Loucy (cell line): ENCODE results near the gene GPHB5.

Experiments used
- H2AFZ ChIP-seq: fragments of 200-600 bp; sonication (generic); 2 replicates; pipeline ENCODE4 v1.6.0; 2016; ENCODE audit warnings: antibody characterized with exemption, mild to moderate bottlenecking, low read length, moderate library complexity
- H3F3A ChIP-seq: fragments of 200-600 bp; 2 replicates; pipeline ENCODE4 v1.6.0; 2016; ENCODE audit warnings: antibody characterized with exemption, low read depth, mild to moderate bottlenecking
- H3K27me3 ChIP-seq: fragments of 200-600 bp; sonication (generic); 2 replicates; pipeline ENCODE4 v1.6.1; 2014; ENCODE audit warnings: low read length, mild to moderate bottlenecking; ENCODE audit not compliant: insufficient read depth, poor library complexity, severe bottlenecking
- H3K36me3 ChIP-seq: fragments of 200-600 bp; sonication (generic); 2 replicates; pipeline ENCODE4 v1.6.1; 2016; ENCODE audit warnings: low read length; ENCODE audit not compliant: insufficient read depth
- H3K4me1 ChIP-seq: fragments of 200-600 bp; sonication (generic); 2 replicates; pipeline ENCODE4 v1.5.1; 2014; ENCODE audit warnings: low read length, mild to moderate bottlenecking; ENCODE audit not compliant: insufficient read depth, poor library complexity, severe bottlenecking
- H3K4me2 ChIP-seq: fragments of 200-600 bp; sonication (generic); 2 replicates; pipeline ENCODE4 v1.6.0; 2014; ENCODE audit warnings: antibody characterized with exemption, low read length, low read depth, mild to moderate bottlenecking; ENCODE audit not compliant: poor library complexity, severe bottlenecking
- H3K4me3 ChIP-seq: fragments of 200-600 bp; sonication (generic); 2 replicates; pipeline ENCODE4 v1.5.1; 2014; ENCODE audit warnings: low read length, mild to moderate bottlenecking, mixed read lengths; ENCODE audit not compliant: poor library complexity, severe bottlenecking
- H3K79me2 ChIP-seq: fragments of 200-600 bp; sonication (generic); 2 replicates; pipeline ENCODE4 v1.6.1; 2014; ENCODE audit warnings: low read length; ENCODE audit not compliant: insufficient read depth
- H3K9ac ChIP-seq: fragments of 200-600 bp; sonication (generic); 2 replicates; pipeline ENCODE4 v1.6.0; 2014; ENCODE audit warnings: mild to moderate bottlenecking, low read depth, low read length, moderate library complexity; ENCODE audit not compliant: poor library complexity, severe bottlenecking
- H3K9me2 ChIP-seq: fragments of 200-600 bp; sonication (generic); replicated peaks from 2 replicates; pipeline ENCODE4 v1.6.1; 2016; ENCODE audit warnings: low read depth, low read length, mixed read lengths
- H3K9me3 ChIP-seq: fragments of 200-600 bp; sonication (generic); 2 replicates; pipeline ENCODE4 v1.6.1; 2014; ENCODE audit warnings: mild to moderate bottlenecking, antibody characterized with exemption, low read length, low read depth; ENCODE audit not compliant: insufficient read depth
- H4K20me1 ChIP-seq: fragments of 200-600 bp; sonication (generic); 2 replicates; pipeline ENCODE4 v1.6.0; 2014; ENCODE audit warnings: antibody characterized with exemption, low read length, mild to moderate bottlenecking; ENCODE audit not compliant: insufficient read depth, poor library complexity, severe bottlenecking
- EZH2phosphoT487 ChIP-seq: fragments of 200-600 bp; IDR thresholded peaks from 2 replicates; pipeline ENCODE4 v1.6.1; 2018; ENCODE audit warnings: antibody characterized with exemption, mild to moderate bottlenecking, moderate library complexity, borderline replicate concordance
- TF ChIP-seq, protein P1 (sequence below): fragments of 200-600 bp; sonication (generic); conservative IDR thresholded peaks from 2 replicates; pipeline ENCODE4 v1.5.1; 2014; ENCODE audit warnings: mild to moderate bottlenecking, antibody characterized with exemption, low read length

Gene GPHB5

DNA sequence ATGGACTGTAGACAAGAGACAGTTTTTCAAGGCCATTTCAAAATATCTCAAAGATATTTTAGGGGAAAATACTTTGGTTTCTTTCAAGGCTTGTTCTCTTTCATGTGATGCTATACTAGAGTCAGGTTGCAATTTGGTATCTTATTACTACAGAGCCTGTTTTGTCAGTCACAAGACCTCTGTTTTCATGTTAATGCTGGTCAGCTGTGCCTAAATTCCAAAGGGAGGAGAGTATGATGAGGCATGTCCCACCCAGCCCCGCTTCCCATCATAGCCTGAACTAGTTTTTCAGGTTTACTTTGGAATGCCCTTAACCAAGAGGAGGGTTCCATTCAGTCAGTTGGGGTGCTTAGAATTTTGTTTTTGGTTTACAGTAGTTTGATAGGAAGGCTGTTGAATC is 52.6 kb downstream of the GPHB5 start:
- Histone ChIP-seq H4K20me1 (no peaks in the 10 kb centered on the region), H2AFZ (no peak overlapping the region), H3K4me2 (no peak overlapping the region), H3K4me1 (no peaks in the 10 kb centered on the region), H3K9me3 (no peaks in the 10 kb centered on the region), H3K4me3 (no peak overlapping the region), H3K9ac (no peak overlapping the region), H3K36me3 (no peaks in the 10 kb centered on the region), H3F3A (no peaks in the 10 kb centered on the region), H3K79me2 (no peaks in the 10 kb centered on the region), H3K9me2 (no peaks in the 10 kb centered on the region), H3K27me3 (no peaks in the 10 kb centered on the region)
- TF ChIP-seq, protein P1, sequence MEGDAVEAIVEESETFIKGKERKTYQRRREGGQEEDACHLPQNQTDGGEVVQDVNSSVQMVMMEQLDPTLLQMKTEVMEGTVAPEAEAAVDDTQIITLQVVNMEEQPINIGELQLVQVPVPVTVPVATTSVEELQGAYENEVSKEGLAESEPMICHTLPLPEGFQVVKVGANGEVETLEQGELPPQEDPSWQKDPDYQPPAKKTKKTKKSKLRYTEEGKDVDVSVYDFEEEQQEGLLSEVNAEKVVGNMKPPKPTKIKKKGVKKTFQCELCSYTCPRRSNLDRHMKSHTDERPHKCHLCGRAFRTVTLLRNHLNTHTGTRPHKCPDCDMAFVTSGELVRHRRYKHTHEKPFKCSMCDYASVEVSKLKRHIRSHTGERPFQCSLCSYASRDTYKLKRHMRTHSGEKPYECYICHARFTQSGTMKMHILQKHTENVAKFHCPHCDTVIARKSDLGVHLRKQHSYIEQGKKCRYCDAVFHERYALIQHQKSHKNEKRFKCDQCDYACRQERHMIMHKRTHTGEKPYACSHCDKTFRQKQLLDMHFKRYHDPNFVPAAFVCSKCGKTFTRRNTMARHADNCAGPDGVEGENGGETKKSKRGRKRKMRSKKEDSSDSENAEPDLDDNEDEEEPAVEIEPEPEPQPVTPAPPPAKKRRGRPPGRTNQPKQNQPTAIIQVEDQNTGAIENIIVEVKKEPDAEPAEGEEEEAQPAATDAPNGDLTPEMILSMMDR = no peak
- TF ChIP-seq EZH2phosphoT487 = no peak
